ENCODE data around the gene C5orf15. TPM values are rescaled to one million over a fixed set of nuclear protein-coding genes. Genes with fewer than 3 reads are reported as not detected.

C5orf15 gene
- total RNA-seq, 4 donors from 2014 or later, result 29.3 to 34.4 (median 32.0) TPM

DNA sequence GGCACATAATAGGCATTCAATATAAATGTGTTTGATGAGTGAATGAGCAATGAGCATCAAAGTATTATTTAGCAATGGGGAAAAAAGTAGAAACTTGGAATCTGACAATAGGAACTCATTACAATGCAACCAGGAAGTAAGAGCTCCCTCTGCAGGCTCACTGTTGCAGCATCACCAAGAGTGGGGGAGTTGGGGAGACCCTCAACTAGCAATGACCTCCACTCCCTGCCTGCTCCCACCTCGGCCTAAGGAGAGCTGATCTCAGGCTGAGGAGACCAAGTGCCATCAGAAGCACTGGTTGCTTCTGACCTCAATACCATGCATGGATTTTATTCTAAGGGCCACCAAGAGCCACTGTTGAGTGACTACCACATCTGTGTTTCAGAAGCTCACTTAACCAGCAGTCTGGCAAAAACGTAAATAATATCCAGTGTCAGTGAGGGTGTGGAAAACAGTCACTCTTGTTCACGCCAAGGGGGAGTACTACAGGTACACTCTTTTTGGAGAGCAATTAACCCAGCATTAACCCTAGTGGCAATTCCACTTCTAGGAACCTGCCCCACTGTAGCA is 28.3 kb upstream of the C5orf15 start:
- peaks cover 12% of the 10 kb centered on the region for H3K36me3 ChIP-seq
- H3K4me3 ChIP-seq, result no peak overlapping the region
- no peak overlapping the region for H3K27ac ChIP-seq
- peaks cover 78% of the 10 kb centered on the region for H3K4me1 ChIP-seq
- H3K9me3 ChIP-seq, result no peaks in the 10 kb centered on the region
- DNase-seq (ENCODE audit: low spot score in 2 of 2), result peak in 1 of 2 donors; percentile 25
- WGBS, result 86% methylated on average over 3 of the region's 3 CpGs
- TF ChIP-seq EP300 (IDR thresholded peaks at IDR 0.05) (no peak), POLR2A (IDR thresholded peaks at IDR 0.05) (no peak), POLR2AphosphoS5 (IDR thresholded peaks at IDR 0.05) (no peak)
- TF ChIP-seq, protein P1, sequence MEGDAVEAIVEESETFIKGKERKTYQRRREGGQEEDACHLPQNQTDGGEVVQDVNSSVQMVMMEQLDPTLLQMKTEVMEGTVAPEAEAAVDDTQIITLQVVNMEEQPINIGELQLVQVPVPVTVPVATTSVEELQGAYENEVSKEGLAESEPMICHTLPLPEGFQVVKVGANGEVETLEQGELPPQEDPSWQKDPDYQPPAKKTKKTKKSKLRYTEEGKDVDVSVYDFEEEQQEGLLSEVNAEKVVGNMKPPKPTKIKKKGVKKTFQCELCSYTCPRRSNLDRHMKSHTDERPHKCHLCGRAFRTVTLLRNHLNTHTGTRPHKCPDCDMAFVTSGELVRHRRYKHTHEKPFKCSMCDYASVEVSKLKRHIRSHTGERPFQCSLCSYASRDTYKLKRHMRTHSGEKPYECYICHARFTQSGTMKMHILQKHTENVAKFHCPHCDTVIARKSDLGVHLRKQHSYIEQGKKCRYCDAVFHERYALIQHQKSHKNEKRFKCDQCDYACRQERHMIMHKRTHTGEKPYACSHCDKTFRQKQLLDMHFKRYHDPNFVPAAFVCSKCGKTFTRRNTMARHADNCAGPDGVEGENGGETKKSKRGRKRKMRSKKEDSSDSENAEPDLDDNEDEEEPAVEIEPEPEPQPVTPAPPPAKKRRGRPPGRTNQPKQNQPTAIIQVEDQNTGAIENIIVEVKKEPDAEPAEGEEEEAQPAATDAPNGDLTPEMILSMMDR (IDR thresholded peaks at IDR 0.05), result peak in 1 of 2 donors; percentile 32
- H3K27me3 ChIP-seq, result no peaks in the 10 kb centered on the region

DNA sequence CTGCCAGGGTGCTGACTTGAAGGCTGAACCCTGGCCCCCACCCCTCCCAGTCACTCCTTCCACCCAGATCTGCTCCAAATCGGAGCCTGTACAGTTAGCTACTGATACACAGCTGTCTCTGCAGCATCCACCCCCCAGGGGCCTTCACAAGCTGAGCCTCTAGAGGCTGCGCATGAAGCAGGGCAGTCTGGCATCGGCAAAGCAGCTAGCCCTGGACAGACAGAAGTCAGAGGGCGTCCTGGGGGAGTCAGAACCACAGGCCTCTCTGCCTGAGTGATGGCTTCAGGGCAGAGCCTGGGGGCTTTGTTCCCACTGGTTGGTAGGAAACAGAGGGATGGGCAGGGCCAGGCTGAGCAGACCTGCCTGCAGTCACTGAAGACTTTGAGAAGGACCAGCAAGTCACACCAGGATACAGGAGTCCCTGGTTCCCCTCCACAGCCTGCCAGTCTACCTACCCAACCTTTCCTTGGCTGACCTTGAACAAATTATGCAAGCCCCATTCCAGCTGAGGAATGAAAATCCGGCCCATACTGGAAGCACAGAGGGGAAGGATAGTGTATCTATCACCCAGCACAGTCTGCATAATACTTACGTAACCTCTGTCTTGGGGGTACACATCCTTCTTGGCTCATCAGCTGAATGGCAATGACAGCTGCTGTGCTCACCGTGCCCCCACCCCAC is 27.6 kb upstream of the C5orf15 start:
- TF ChIP-seq, protein P1 (IDR thresholded peaks at IDR 0.05), result no peak
- no peak for TF ChIP-seq EP300 (IDR thresholded peaks at IDR 0.05)
- TF ChIP-seq POLR2A (IDR thresholded peaks at IDR 0.05), result no peak
- no peak for TF ChIP-seq POLR2AphosphoS5 (IDR thresholded peaks at IDR 0.05)

DNA sequence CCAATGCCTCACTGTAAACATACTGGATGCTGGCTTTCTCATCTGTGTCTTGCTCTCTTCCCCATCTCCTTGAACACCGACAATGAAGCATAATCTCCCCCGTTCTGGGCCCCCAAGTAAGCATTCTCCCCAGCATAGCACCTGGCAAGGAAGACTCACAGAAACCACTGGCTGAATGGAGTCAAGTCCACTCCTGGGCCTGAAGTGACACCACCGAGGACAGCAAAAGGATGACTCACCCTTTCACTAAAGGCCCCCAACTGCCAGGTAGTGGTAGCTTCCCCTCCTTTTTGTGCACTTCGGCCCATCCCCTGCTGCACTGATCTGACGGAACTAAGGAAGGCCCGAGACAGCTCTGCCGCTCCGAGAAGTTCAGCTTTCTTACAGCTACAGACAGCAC is 26.9 kb upstream of the C5orf15 start:
- Histone ChIP-seq H3K27me3 (no peaks in the 10 kb centered on the region), H3K4me3 (no peak overlapping the region), H3K9me3 (no peaks in the 10 kb centered on the region), H3K36me3 (peaks cover 20% of the 10 kb centered on the region), H3K4me1 (peaks cover 66% of the 10 kb centered on the region), H3K27ac (no peak overlapping the region)
- DNase-seq (ENCODE audit: low spot score in 2 of 2), result peak in 1 of 2 donors; percentile 55
- WGBS, result 63% methylated on average over 8 of the region's 8 CpGs
- no peak for TF ChIP-seq EP300 (IDR thresholded peaks at IDR 0.05)

More for the DNA sequence above, 27.6 kb upstream of the C5orf15 start:
- peaks cover 71% of the 10 kb centered on the region for H3K4me1 ChIP-seq
- no peak overlapping the region for H3K27ac ChIP-seq
- no peaks in the 10 kb centered on the region for H3K27me3 ChIP-seq
- H3K9me3 ChIP-seq, result no peaks in the 10 kb centered on the region
- DNase-seq (ENCODE audit: low spot score in 2 of 2), result peak in 1 of 2 donors; percentile 49
- WGBS, result 60% methylated on average over 4 of the region's 7 CpGs
- H3K36me3 ChIP-seq, result peaks cover 16% of the 10 kb centered on the region
- no peak overlapping the region for H3K4me3 ChIP-seq

DNA sequence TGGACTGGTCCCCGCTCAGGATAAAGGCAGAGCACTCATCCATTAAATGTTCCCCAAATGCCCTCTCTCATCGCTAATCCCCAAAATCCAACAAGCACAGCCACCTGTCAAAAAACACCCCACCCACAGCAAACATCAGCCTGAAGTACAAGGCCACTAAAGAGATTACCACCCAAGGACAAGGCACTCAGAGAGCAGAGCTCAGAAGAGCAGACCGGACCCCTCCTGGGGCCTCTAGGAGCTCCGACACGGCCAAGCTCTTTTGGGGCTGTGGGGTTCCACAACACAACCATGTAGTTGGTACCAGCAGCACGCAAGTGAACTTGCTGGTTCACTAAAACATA is 26.5 kb upstream of the C5orf15 start:
- 86% methylated on average over 6 of the region's 6 CpGs for WGBS

DNA sequence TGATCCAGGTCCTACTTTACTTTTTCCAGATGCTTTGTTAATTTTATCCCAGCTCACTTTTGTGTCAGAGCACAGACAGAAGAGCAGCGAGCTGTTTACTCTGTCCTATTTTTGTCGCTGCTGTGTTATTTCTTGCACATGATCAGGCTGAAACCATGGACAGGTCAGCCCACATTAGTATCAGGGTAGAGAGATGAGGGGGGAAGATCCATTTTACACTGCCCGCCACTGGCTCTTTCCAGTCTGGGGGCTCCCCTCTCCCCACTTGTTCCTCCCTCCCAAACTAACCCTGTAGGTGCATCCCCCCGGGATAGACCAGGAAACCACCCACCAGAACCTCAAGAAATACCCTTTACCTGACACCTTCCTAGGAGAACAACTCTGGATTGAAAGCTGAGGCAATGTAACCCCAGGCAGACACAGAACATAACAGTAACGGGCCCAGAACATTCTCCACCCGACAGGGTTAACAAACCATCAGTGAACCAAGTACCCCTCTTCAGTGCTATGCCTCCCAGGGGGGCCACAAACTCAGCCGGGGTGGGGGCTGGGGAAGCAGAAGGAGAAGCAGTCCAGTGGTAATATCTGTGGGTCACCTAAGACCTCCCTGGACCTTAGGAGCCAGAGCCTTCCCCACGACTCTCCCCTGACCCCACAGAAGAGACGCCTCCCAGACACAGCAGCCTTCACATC is 26.0 kb upstream of the C5orf15 start:
- WGBS, result 85% methylated on average over 9 of the region's 9 CpGs
- DNase-seq (ENCODE audit: low spot score in 2 of 2), result no peak
- Histone ChIP-seq H3K4me1 (peaks cover 58% of the 10 kb centered on the region), H3K4me3 (no peak overlapping the region), H3K27ac (no peak overlapping the region), H3K9me3 (no peaks in the 10 kb centered on the region), H3K27me3 (no peaks in the 10 kb centered on the region), H3K36me3 (peaks cover 29% of the 10 kb centered on the region)
- TF ChIP-seq EP300 (IDR thresholded peaks at IDR 0.05) (no peak), POLR2A (IDR thresholded peaks at IDR 0.05) (no peak), POLR2AphosphoS5 (IDR thresholded peaks at IDR 0.05) (no peak)
- TF ChIP-seq, protein P1 (IDR thresholded peaks at IDR 0.05), result no peak

More for the DNA sequence above, 26.5 kb upstream of the C5orf15 start:
- no peaks in the 10 kb centered on the region for H3K27me3 ChIP-seq
- H3K4me1 ChIP-seq, result peaks cover 62% of the 10 kb centered on the region
- TF ChIP-seq EP300 (IDR thresholded peaks at IDR 0.05), result no peak
- TF ChIP-seq POLR2AphosphoS5 (IDR thresholded peaks at IDR 0.05), result no peak
- TF ChIP-seq, protein P1 (IDR thresholded peaks at IDR 0.05), result no peak
- TF ChIP-seq POLR2A (IDR thresholded peaks at IDR 0.05), result no peak
- H3K9me3 ChIP-seq, result no peaks in the 10 kb centered on the region
- DNase-seq (ENCODE audit: low spot score in 2 of 2), result peak in 1 of 2 donors; percentile 2
- no peak overlapping the region for H3K4me3 ChIP-seq
- H3K36me3 ChIP-seq, result peaks cover 24% of the 10 kb centered on the region
- no peak overlapping the region for H3K27ac ChIP-seq
